RPMI7951 (cell line): ENCODE results near the gene MPG. TPM values are rescaled to one million over a fixed set of nuclear protein-coding genes. Genes with fewer than 3 reads are reported as not detected.

ENCODE experiments used
- DNase-seq: peaks from one replicate; pipeline ENCODE4 v3.0.0-alpha.2; 2012; ENCODE audit warnings: low read depth
- total RNA-seq: library from RNA; depleted of rRNA; stranded (reverse); fragments of >200 nt; shearing (Covaris generic); gene quantifications from 2 replicates; pipeline ENCODE4 v1.2.3, GENCODE V29; 2014

The MPG gene
- total RNA-seq, 1 experiment from 2014 or later = 80.5 TPM

GRCh38 chr16:83781-84615, 6.0 kb downstream of the MPG start:
- no peak for DNase-seq

GRCh38 chr16:84718-85406, 6.8 kb downstream of the MPG start:
- peak; percentile 90 for DNase-seq

GRCh38 chr16:85407-85782, 7.4 kb downstream of the MPG start:
- DNase-seq = no peak

- no peak for DNase-seq
Measured at GRCh38 chr16:85865-86264, 7.8 kb downstream of the MPG start.

GRCh38 chr16:86483-86952, 8.5 kb downstream of the MPG start:
- DNase-seq = no peak

GRCh38 chr16:88613-89012, 10.6 kb downstream of the MPG start:
- DNase-seq = no peak

- DNase-seq = no peak
Measured at GRCh38 chr16:89391-90302, 11.6 kb downstream of the MPG start.

GRCh38 chr16:91484-91883, 13.5 kb downstream of the MPG start:
- DNase-seq = no peak

GRCh38 chr16:92431-93339, 14.7 kb downstream of the MPG start:
- no peak for DNase-seq

- DNase-seq = no peak
Measured at GRCh38 chr16:94918-95265, 16.9 kb downstream of the MPG start.

GRCh38 chr16:96935-97381, 18.9 kb downstream of the MPG start:
- DNase-seq = peak; percentile 77

- no peak for DNase-seq
Measured at GRCh38 chr16:97822-98221, 19.8 kb downstream of the MPG start.

- no peak for DNase-seq
Measured at GRCh38 chr16:100989-101388, 23.0 kb downstream of the MPG start.

GRCh38 chr16:101586-101985, 23.6 kb downstream of the MPG start:
- peak; percentile 35 for DNase-seq

GRCh38 chr16:102060-102855, 24.2 kb downstream of the MPG start:
- peak; percentile 86 for DNase-seq

- DNase-seq = no peak
Measured at GRCh38 chr16:104355-104754, 26.3 kb downstream of the MPG start.

- DNase-seq = no peak
Measured at GRCh38 chr16:104928-105327, 26.9 kb downstream of the MPG start.

- DNase-seq = no peak
Measured at GRCh38 chr16:105521-105920, 27.5 kb downstream of the MPG start.

- DNase-seq = peak; percentile 66
Measured at GRCh38 chr16:106623-107324, 28.7 kb downstream of the MPG start.
